ENCODE data around the gene STAP2. TPM values are rescaled to one million over a fixed set of nuclear protein-coding genes. Genes with fewer than 3 reads are reported as not detected.
A peak's percentile ranks its signal among the peaks of the same experiment; 100 is the strongest.

Gene STAP2
- total RNA-seq, 1 donor from 2014 or later, result 11.8 TPM

DNA sequence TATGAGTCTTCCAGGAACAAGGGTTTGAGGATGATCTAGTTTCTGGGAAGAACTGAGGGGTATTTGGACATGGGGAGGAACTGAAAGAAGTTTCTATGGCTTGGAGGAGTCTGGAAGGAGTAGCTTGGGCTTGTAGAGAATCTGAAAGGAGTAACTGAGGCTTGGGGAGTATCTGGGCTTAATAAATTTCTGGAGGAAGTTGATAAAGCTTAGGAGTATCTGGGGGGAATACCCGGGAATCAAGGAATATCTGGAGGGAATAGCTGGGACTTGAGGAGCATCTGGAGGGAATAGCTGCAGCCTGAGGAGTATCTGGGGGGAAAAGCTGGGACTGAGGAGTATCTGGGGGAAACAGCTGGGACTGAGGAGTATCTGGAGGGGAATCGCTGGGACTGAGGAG, 18.2 kb downstream of the STAP2 start:
- Histone ChIP-seq H3K36me3 (no peaks in the 10 kb centered on the region), H3K27me3 (ENCODE audit: low read depth) (no peaks in the 10 kb centered on the region), H3K4me1 (no peaks in the 10 kb centered on the region), H3K9me3 (no peaks in the 10 kb centered on the region), H3K27ac (no peak overlapping the region), H3K4me3 (no peak overlapping the region)
- DNase-seq (no peak), ATAC-seq (no peak)
- TF ChIP-seq, protein P1, sequence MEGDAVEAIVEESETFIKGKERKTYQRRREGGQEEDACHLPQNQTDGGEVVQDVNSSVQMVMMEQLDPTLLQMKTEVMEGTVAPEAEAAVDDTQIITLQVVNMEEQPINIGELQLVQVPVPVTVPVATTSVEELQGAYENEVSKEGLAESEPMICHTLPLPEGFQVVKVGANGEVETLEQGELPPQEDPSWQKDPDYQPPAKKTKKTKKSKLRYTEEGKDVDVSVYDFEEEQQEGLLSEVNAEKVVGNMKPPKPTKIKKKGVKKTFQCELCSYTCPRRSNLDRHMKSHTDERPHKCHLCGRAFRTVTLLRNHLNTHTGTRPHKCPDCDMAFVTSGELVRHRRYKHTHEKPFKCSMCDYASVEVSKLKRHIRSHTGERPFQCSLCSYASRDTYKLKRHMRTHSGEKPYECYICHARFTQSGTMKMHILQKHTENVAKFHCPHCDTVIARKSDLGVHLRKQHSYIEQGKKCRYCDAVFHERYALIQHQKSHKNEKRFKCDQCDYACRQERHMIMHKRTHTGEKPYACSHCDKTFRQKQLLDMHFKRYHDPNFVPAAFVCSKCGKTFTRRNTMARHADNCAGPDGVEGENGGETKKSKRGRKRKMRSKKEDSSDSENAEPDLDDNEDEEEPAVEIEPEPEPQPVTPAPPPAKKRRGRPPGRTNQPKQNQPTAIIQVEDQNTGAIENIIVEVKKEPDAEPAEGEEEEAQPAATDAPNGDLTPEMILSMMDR (IDR thresholded peaks at IDR 0.05), result no peak
- intact Hi-C loops (cut with DNase I), result no loop called here

DNA sequence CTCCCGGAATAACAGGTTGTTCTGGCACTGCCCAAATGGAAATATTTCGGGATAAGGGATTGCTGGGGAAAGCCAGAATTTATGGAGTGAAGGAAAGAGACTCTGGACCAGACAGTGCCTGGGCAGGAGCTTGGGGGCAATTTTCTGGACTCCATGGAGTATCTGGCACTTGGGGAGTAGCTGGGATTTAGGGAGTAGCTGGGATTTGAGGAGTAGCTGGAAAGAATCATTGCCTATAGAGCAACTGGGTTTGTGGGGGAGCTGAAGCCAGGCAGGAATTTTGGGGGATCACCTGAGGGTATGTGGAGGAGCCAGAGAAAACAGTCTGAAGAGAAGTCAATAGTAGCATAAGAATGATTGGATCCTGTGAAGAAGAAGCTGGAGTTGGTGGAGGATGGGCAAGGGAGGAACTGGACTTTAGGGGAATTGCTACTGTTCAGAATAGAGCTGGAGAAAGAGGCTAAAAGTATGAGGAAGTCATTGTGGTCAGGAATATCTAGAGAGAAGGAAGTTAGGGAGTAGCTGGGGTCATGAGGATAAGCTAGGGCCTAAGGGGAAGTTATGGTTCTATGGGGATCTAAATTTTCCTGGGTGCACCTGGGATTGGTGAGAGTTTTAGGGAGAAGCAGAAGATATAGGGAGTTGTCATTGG, 19.4 kb downstream of the STAP2 start:
- H3K27me3 ChIP-seq (ENCODE audit: low read depth), result no peaks in the 10 kb centered on the region
- H3K27ac ChIP-seq, result no peak overlapping the region
- intact Hi-C loops (cut with DNase I), result no loop called here
- H3K4me1 ChIP-seq, result no peaks in the 10 kb centered on the region
- no peaks in the 10 kb centered on the region for H3K9me3 ChIP-seq
- H3K36me3 ChIP-seq, result no peaks in the 10 kb centered on the region
- TF ChIP-seq, protein P1 (IDR thresholded peaks at IDR 0.05), result no peak
- ATAC-seq, result peak in 1 of 2 donors; percentile 14
- DNase-seq, result no peak
- H3K4me3 ChIP-seq, result no peak overlapping the region

GRCh38 chr19:4318460-4318859, 20.2 kb downstream of the STAP2 start:
- no peaks in the 10 kb centered on the region for H3K9me3 ChIP-seq
- H3K4me3 ChIP-seq, result no peak overlapping the region
- intact Hi-C loops (cut with DNase I), result no loop called here
- H3K36me3 ChIP-seq, result no peaks in the 10 kb centered on the region
- no peaks in the 10 kb centered on the region for H3K4me1 ChIP-seq
- TF ChIP-seq, protein P1 (IDR thresholded peaks at IDR 0.05), result no peak
- DNase-seq, result no peak
- H3K27ac ChIP-seq, result no peak overlapping the region
- no peaks in the 10 kb centered on the region for H3K27me3 ChIP-seq (ENCODE audit: low read depth)
- no peak for ATAC-seq

DNA sequence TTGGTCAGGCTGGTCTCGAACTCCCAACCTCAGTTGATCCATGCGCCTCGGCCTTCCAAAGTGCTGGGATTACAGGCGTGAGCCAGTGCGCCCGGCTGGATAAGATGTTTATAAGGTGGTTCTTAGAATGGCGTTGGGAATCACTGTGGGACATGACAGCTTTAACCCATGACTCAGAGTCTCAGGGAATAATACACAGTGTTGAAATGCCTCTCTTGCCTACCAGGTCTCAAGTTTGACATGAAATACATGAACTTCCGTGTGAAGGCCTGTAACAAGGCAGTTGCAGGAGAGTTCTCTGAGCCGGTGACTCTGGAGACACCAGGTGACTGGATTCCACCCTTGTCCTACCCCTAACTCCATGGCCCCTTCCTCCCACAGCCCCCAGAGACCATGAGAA, 21.7 kb downstream of the STAP2 start:
- no peaks in the 10 kb centered on the region for H3K4me1 ChIP-seq
- H3K9me3 ChIP-seq, result no peaks in the 10 kb centered on the region
- intact Hi-C loops (cut with DNase I), result no loop called here
- ATAC-seq, result no peak
- H3K27me3 ChIP-seq (ENCODE audit: low read depth), result no peaks in the 10 kb centered on the region
- H3K36me3 ChIP-seq, result no peaks in the 10 kb centered on the region
- H3K4me3 ChIP-seq, result no peak overlapping the region
- no peak for DNase-seq
- TF ChIP-seq, protein P1 (IDR thresholded peaks at IDR 0.05), result no peak
- no peak overlapping the region for H3K27ac ChIP-seq

- TF ChIP-seq, protein P1 (IDR thresholded peaks at IDR 0.05), result no peak
- Histone ChIP-seq H3K36me3 (no peaks in the 10 kb centered on the region), H3K9me3 (no peaks in the 10 kb centered on the region), H3K27ac (no peak overlapping the region), H3K4me3 (peak overlapping the region; percentile 21), H3K4me1 (no peaks in the 10 kb centered on the region), H3K27me3 (ENCODE audit: low read depth) (no peaks in the 10 kb centered on the region)
- intact Hi-C loops (cut with DNase I), result no loop called here
- no peak for DNase-seq
- ATAC-seq, result no peak
Observed at GRCh38 chr19:4313847-4314490, 24.7 kb downstream of the STAP2 start.
